WTC11 (cell line): ENCODE measurements around the gene STK32B. TPM values are rescaled to one million over a fixed set of nuclear protein-coding genes. Genes with fewer than 3 reads are reported as not detected.

Experiments
- ATAC-seq: fragments of 200-7000 bp; cut with Tn5 transposase; 2 replicates; pipeline ENCODE4 v1.10.0; 2021; ENCODE audit warnings: mild to moderate bottlenecking, moderate library complexity
- CTCF ChIA-PET: fragments of 300-600 bp; sonication (Branson Sonifier 250); formaldehyde crosslinking; loops from one replicate; lab custom pipeline; 2021; ENCODE audit warnings: antibody characterized with exemption; lab: Charles Lee
- POLR2A ChIA-PET: fragments of 350-600 bp; sonication (Branson Sonifier 250); formaldehyde crosslinking; loops from one replicate; lab custom pipeline; 2021; ENCODE audit warnings: antibody characterized with exemption; lab: Charles Lee
- DNase-seq: peaks from one replicate; pipeline ENCODE4 v3.0.0; 2021; ENCODE audit warnings: low spot score
- H3K27ac Mint-ChIP-seq: 2 replicates; pipeline ENCODE4 v1.8.0; 2021; ENCODE audit warnings: mixed read lengths
- H3K27me3 Mint-ChIP-seq: 2 replicates; pipeline ENCODE4 v1.8.0; 2021; ENCODE audit warnings: low read depth, mild to moderate bottlenecking, moderate library complexity, mixed read lengths
- H3K36me3 Mint-ChIP-seq: 2 replicates; pipeline ENCODE4 v1.8.0; 2021; ENCODE audit warnings: mixed read lengths
- H3K4me1 Mint-ChIP-seq: 2 replicates; pipeline ENCODE4 v1.8.0; 2022; ENCODE audit warnings: mixed read lengths
- H3K4me3 Mint-ChIP-seq: 2 replicates; pipeline ENCODE4 v1.8.0; 2021; ENCODE audit warnings: mild to moderate bottlenecking, moderate library complexity, mixed read lengths
- H3K9me3 Mint-ChIP-seq: 2 replicates; pipeline ENCODE4 v1.8.0; 2021; ENCODE audit warnings: mixed read lengths
- CDX4 ChIP-seq: fragments of 250-450 bp; sonication (Bioruptor Pico); IDR thresholded peaks from 2 replicates; pipeline ENCODE4 v1.9.0; 2021; ENCODE audit warnings: moderate library complexity, mild to moderate bottlenecking, inconsistent platforms, borderline replicate concordance
- E2F5 ChIP-seq: sonication (generic); formaldehyde crosslinking; IDR thresholded peaks from 2 replicates; pipeline ENCODE4 v1.8.1; 2022; ENCODE audit warnings: mild to moderate bottlenecking, moderate library complexity, missing genetic modification reagents
- ELF4 ChIP-seq: sonication (generic); formaldehyde crosslinking; IDR thresholded peaks from 2 replicates; pipeline ENCODE4 v1.8.1; 2022; ENCODE audit warnings: low read depth, mild to moderate bottlenecking, moderate library complexity, missing genetic modification reagents
- FOXK1 ChIP-seq: sonication (generic); formaldehyde crosslinking; IDR thresholded peaks from 2 replicates; pipeline ENCODE4 v1.8.0; 2022; ENCODE audit warnings: mild to moderate bottlenecking, moderate library complexity, missing genetic modification reagents
- GRHL2 ChIP-seq: fragments of 250-450 bp; sonication (Bioruptor Pico); IDR thresholded peaks from 2 replicates; pipeline ENCODE4 v1.8.0; 2022; ENCODE audit warnings: mild to moderate bottlenecking, moderate library complexity; ENCODE audit not compliant: insufficient replicate concordance, severe bottlenecking
- GTF2I ChIP-seq: fragments of 250-450 bp; sonication (Bioruptor Pico); conservative IDR thresholded peaks from 2 replicates; pipeline ENCODE4 v1.4.0; 2021; ENCODE audit warnings: mild to moderate bottlenecking
- MAX ChIP-seq: sonication (generic); formaldehyde crosslinking; IDR thresholded peaks from 2 replicates; pipeline ENCODE4 v1.8.0; 2022; ENCODE audit warnings: mild to moderate bottlenecking, missing genetic modification reagents
- PRDM15 ChIP-seq: sonication (generic); formaldehyde crosslinking; IDR thresholded peaks from 2 replicates; pipeline ENCODE4 v1.8.0; 2022; ENCODE audit warnings: missing genetic modification reagents
- PRRX2 ChIP-seq: fragments of 250-450 bp; sonication (Bioruptor Pico); IDR thresholded peaks from 2 replicates; pipeline ENCODE4 v1.8.0; 2021; ENCODE audit warnings: mild to moderate bottlenecking
- SMAD3 ChIP-seq: sonication (generic); formaldehyde crosslinking; IDR thresholded peaks from 2 replicates; pipeline ENCODE4 v1.8.0; 2022; ENCODE audit warnings: missing genetic modification reagents, mild to moderate bottlenecking, borderline replicate concordance
- TEAD4 ChIP-seq: sonication (generic); formaldehyde crosslinking; IDR thresholded peaks from 2 replicates; pipeline ENCODE4 v1.8.0; 2022; ENCODE audit warnings: mild to moderate bottlenecking, missing genetic modification reagents
- ZNF281 ChIP-seq: sonication (generic); formaldehyde crosslinking; IDR thresholded peaks from 2 replicates; pipeline ENCODE4 v1.8.0; 2023; ENCODE audit warnings: mild to moderate bottlenecking, missing genetic modification reagents
- ZNF317 ChIP-seq: sonication (generic); formaldehyde crosslinking; IDR thresholded peaks from 2 replicates; pipeline ENCODE4 v1.8.1; 2023; ENCODE audit warnings: low read depth, mild to moderate bottlenecking, moderate library complexity, missing genetic modification reagents, borderline replicate concordance
- ZNF425 ChIP-seq: fragments of 250-450 bp; sonication (Bioruptor Pico); conservative IDR thresholded peaks from 2 replicates; pipeline ENCODE4 v1.9.0; 2021; ENCODE audit warnings: mild to moderate bottlenecking
- ZNF532 ChIP-seq: fragments of 250-450 bp; sonication (Bioruptor Pico); IDR thresholded peaks from 2 replicates; pipeline ENCODE4 v1.9.0; 2021; ENCODE audit warnings: mild to moderate bottlenecking, borderline replicate concordance
- ZSCAN18 ChIP-seq: fragments of 250-450 bp; sonication (Bioruptor Pico); IDR thresholded peaks from 2 replicates; pipeline ENCODE4 v2.1.2; 2022; ENCODE audit warnings: mild to moderate bottlenecking, moderate library complexity
- total RNA-seq: library from RNA; stranded (reverse); gene quantifications from 3 replicates; pipeline ENCODE4 v1.2.3, GENCODE V29; 2021

The STK32B gene
- total RNA-seq, 1 experiment from 2014 or later, result 1.9 TPM

GRCh38 chr4:5144384-5144783 lies 93.1 kb downstream of the STK32B start (continued):
- no peak for TF ChIP-seq ZNF425

- Mint-ChIP-seq H3K36me3 (no peaks in the 10 kb centered on the region), H3K9me3 (no peaks in the 10 kb centered on the region)
- DNase-seq (no peak), ATAC-seq (no peak)
- POLR2A ChIA-PET, result no interaction called here
- TF ChIP-seq GTF2I (CRISPR knock-in tag) (no peak), ELF4 (CRISPR knock-in tag) (no peak), TEAD4 (CRISPR knock-in tag) (no peak), PRDM15 (CRISPR knock-in tag) (no peak), SMAD3 (CRISPR knock-in tag) (no peak), ZSCAN18 (CRISPR knock-in tag) (no peak), CDX4 (CRISPR knock-in tag) (no peak)
- TF ChIP-seq, all 79 proteins: peak for 0
- Mint-ChIP-seq H3K27me3 (no peaks in the 10 kb centered on the region; the same call in 1 of the 2 replicates), H3K27ac (no peak overlapping the region), H3K4me3 (no peak overlapping the region), H3K4me1 (peaks cover 6% of the 10 kb centered on the region; the same call in 1 of the 2 replicates)
- CTCF ChIA-PET, result no interaction called here
Measured at GRCh38 chr4:5146248-5146647, 95.0 kb downstream of the STK32B start.

GRCh38 chr4:5152521-5152920 lies 101.2 kb downstream of the STK32B start:
- POLR2A ChIA-PET, result no interaction called here
- Mint-ChIP-seq H3K36me3 (no peaks in the 10 kb centered on the region), H3K9me3 (peaks cover 4% of the 10 kb centered on the region; the same call in 1 of the 2 replicates), H3K27ac (no peak overlapping the region), H3K27me3 (peaks cover 9% of the 10 kb centered on the region; the same call in 1 of the 2 replicates), H3K4me3 (no peak overlapping the region), H3K4me1 (peaks cover 9% of the 10 kb centered on the region)
- no peak for DNase-seq
- CTCF ChIA-PET, result no interaction called here
- no peak for ATAC-seq
- TF ChIP-seq ZNF281 (CRISPR knock-in tag) (no peak), ZNF532 (no peak), MAX (CRISPR knock-in tag) (no peak), GRHL2 (no peak), ZNF317 (no peak), SMAD3 (CRISPR knock-in tag) (no peak), PRRX2 (no peak), E2F5 (no peak), FOXK1 (CRISPR knock-in tag) (no peak)
